GM13976 (cell line): ENCODE results near the gene TMEM95.
A peak's percentile ranks its signal among the peaks of the same experiment; 100 is the strongest.

Source experiments
- DNase-seq: peaks from one replicate; pipeline ENCODE4 v3.0.0; 2012; ENCODE audit warnings: low spot score
- CTCF ChIP-seq: IDR thresholded peaks from 2 replicates; pipeline ENCODE4 v1.5.1; 2012; ENCODE audit warnings: borderline replicate concordance, mild to moderate bottlenecking; ENCODE audit not compliant: insufficient read depth; ENCODE audit errors: extremely low read depth, missing control alignments, control extremely low read depth
- in situ Hi-C: fragments of 300-500 bp; cut with MboI; formaldehyde crosslinking; loops from one replicate; pipeline ENCODE4 v1.12.0; 2022; ENCODE audit warnings: low sequenced_read_pairs, mixed read lengths, inconsistent platforms; ENCODE audit not compliant: unreplicated experiment

The TMEM95 gene

GRCh38 chr17:7347630-7348477, 7.1 kb upstream of the TMEM95 start:
- TF ChIP-seq CTCF: no peak
- DNase-seq: no peak
- in situ Hi-C loops: no loop called here

- TF ChIP-seq CTCF: no peak
- no peak for DNase-seq
- in situ Hi-C loops: no loop called here
Observed at GRCh38 chr17:7348478-7349242, 6.3 kb upstream of the TMEM95 start.

GRCh38 chr17:7351665-7352502, 3.1 kb upstream of the TMEM95 start, which contains the start of gene KCTD11:
KCTD11 (plus strand) TSS chr17:7352162.
- in situ Hi-C loops: no loop called here
- no peak for TF ChIP-seq CTCF
- peak; percentile 96 for DNase-seq

GRCh38 chr17:7352503-7352889, 2.5 kb upstream of the TMEM95 start:
- TF ChIP-seq CTCF: peak; percentile 51
- in situ Hi-C loops: no loop called here
- no peak for DNase-seq

GRCh38 chr17:7352910-7353635, 1.9 kb upstream of the TMEM95 start:
- in situ Hi-C loops: no loop called here
- no peak for TF ChIP-seq CTCF
- DNase-seq: no peak
